OCI-LY3 (cell line): ENCODE data around the gene ERVH48-1.

Experiments used
- H2AFZ ChIP-seq: fragments of 200-600, 300-600 bp; shearing (Covaris generic); 2 replicates; pipeline ENCODE4 v1.6.0; 2014; ENCODE audit warnings: antibody characterized with exemption, low read depth, low read length
- H3K27ac ChIP-seq: fragments of 200-600, 300-600 bp; sonication (generic); 2 replicates; pipeline ENCODE4 v1.5.1; 2014; ENCODE audit warnings: mild to moderate bottlenecking, low read length, moderate library complexity, mixed read lengths
- H3K27me3 ChIP-seq: fragments of 200-600, 300-600 bp; sonication (generic); 2 replicates; pipeline ENCODE4 v1.6.1; 2014; ENCODE audit warnings: low read depth, low read length, mixed read lengths
- H3K36me3 ChIP-seq: fragments of 200-600, 300-600 bp; sonication (generic); replicated peaks from 2 replicates; pipeline ENCODE3; 2014; ENCODE audit warnings: low read depth, low read length, mixed read lengths
- H3K4me1 ChIP-seq: fragments of 300-600, 200-600 bp; sonication (generic); 2 replicates; pipeline ENCODE4 v1.6.1; 2014; ENCODE audit warnings: low read length, mixed read lengths
- H3K4me2 ChIP-seq: fragments of 200-600, 300-600 bp; sonication (generic); 2 replicates; pipeline ENCODE4 v1.6.1; 2014; ENCODE audit warnings: low read length, mixed read lengths
- H3K4me3 ChIP-seq: fragments of 300-600, 200-600 bp; sonication (generic); 2 replicates; pipeline ENCODE4 v1.5.1; 2014; ENCODE audit warnings: antibody characterized with exemption, mild to moderate bottlenecking, low read length, moderate library complexity
- H3K79me2 ChIP-seq: fragments of 300-600, 200-600 bp; shearing (Covaris generic); 2 replicates; pipeline ENCODE4 v1.6.1; 2014; ENCODE audit warnings: mild to moderate bottlenecking, low read length, mixed read lengths
- H3K9ac ChIP-seq: fragments of 300-600, 200-600 bp; shearing (Covaris generic); 2 replicates; pipeline ENCODE4 v1.6.0; 2014; ENCODE audit warnings: mild to moderate bottlenecking, low read length, moderate library complexity
- H3K9me3 ChIP-seq: fragments of 200-600, 300-600 bp; shearing (Covaris generic); 2 replicates; pipeline ENCODE4 v1.6.1; 2014; ENCODE audit warnings: low read length, mixed read lengths; ENCODE audit not compliant: insufficient read depth
- H4K20me1 ChIP-seq: fragments of 200-600, 300-600 bp; sonication (generic); 2 replicates; pipeline ENCODE4 v1.6.1; 2016; ENCODE audit warnings: low read length, mixed read lengths; ENCODE audit not compliant: insufficient read depth
- EZH2phosphoT487 ChIP-seq: fragments of 200-600 bp; shearing (Covaris generic); IDR thresholded peaks from 2 replicates; pipeline ENCODE4 v1.6.1; 2018; ENCODE audit warnings: antibody characterized with exemption, mixed run types, low read depth
- TF ChIP-seq, protein P1 (sequence below): fragments of 200-600, 300-600 bp; sonication (generic); IDR thresholded peaks from 2 replicates; pipeline ENCODE4 v1.5.1; 2014; ENCODE audit warnings: antibody characterized with exemption, low read length, low read depth

The ERVH48-1 gene

GRCh38 chr21:42903817-42904216 lies 21.6 kb downstream of the ERVH48-1 start:
- Histone ChIP-seq H4K20me1 (no peaks in the 10 kb centered on the region), H3K4me3 (no peak overlapping the region), H3K27me3 (no peaks in the 10 kb centered on the region), H3K36me3 (peaks cover 20% of the 10 kb centered on the region), H3K4me2 (no peak overlapping the region), H3K9ac (no peak overlapping the region), H3K4me1 (no peaks in the 10 kb centered on the region), H2AFZ (no peak overlapping the region), H3K79me2 (peaks cover 5% of the 10 kb centered on the region; the same call in 1 of the 2 replicates), H3K27ac (no peak overlapping the region), H3K9me3 (no peaks in the 10 kb centered on the region)
- no peak for TF ChIP-seq EZH2phosphoT487
- TF ChIP-seq, protein P1, sequence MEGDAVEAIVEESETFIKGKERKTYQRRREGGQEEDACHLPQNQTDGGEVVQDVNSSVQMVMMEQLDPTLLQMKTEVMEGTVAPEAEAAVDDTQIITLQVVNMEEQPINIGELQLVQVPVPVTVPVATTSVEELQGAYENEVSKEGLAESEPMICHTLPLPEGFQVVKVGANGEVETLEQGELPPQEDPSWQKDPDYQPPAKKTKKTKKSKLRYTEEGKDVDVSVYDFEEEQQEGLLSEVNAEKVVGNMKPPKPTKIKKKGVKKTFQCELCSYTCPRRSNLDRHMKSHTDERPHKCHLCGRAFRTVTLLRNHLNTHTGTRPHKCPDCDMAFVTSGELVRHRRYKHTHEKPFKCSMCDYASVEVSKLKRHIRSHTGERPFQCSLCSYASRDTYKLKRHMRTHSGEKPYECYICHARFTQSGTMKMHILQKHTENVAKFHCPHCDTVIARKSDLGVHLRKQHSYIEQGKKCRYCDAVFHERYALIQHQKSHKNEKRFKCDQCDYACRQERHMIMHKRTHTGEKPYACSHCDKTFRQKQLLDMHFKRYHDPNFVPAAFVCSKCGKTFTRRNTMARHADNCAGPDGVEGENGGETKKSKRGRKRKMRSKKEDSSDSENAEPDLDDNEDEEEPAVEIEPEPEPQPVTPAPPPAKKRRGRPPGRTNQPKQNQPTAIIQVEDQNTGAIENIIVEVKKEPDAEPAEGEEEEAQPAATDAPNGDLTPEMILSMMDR: no peak

- Histone ChIP-seq H3K79me2 (peaks cover 5% of the 10 kb centered on the region; the same call in 1 of the 2 replicates), H3K27ac (no peak overlapping the region), H3K4me2 (no peak overlapping the region), H3K27me3 (no peaks in the 10 kb centered on the region), H3K4me3 (no peak overlapping the region), H3K4me1 (no peaks in the 10 kb centered on the region), H2AFZ (no peak overlapping the region), H3K9me3 (no peaks in the 10 kb centered on the region), H3K36me3 (peaks cover 21% of the 10 kb centered on the region), H3K9ac (no peak overlapping the region), H4K20me1 (no peaks in the 10 kb centered on the region)
- no peak for TF ChIP-seq EZH2phosphoT487
- TF ChIP-seq, protein P1: no peak
These were observed 25.0 kb downstream of the ERVH48-1 start for GRCh38 chr21:42900446-42900845.

- Histone ChIP-seq H3K9ac (peak within 1 kb of the TSS; percentile 93), H3K27me3 (no peaks in the 10 kb centered on the region), H3K79me2 (peaks cover 19% of the 10 kb centered on the region), H3K9me3 (no peaks in the 10 kb centered on the region), H3K4me2 (peak within 1 kb of the TSS; percentile 93), H4K20me1 (no peaks in the 10 kb centered on the region), H3K4me1 (peaks cover 7% of the 10 kb centered on the region), H3K4me3 (peak within 1 kb of the TSS; percentile 100), H2AFZ (peak within 1 kb of the TSS; percentile 79), H3K27ac (peak within 1 kb of the TSS; percentile 50), H3K36me3 (peaks cover 3% of the 10 kb centered on the region)
- TF ChIP-seq, protein P1: no peak
- TF ChIP-seq EZH2phosphoT487: no peak
These were observed 32.3 kb downstream of the ERVH48-1 start, which contains the start of gene NDUFV3 for GRCh38 chr21:42892931-42893755. TSS of gene NDUFV3 (plus strand) at chr21:42893309. CDS start at chr21:42893334, 25 bp downstream.

- peak overlapping the region; percentile 93 for H3K4me2 ChIP-seq
- H3K27ac ChIP-seq: peak overlapping the region; percentile 40
- TF ChIP-seq EZH2phosphoT487: no peak
- TF ChIP-seq, protein P1: no peak
- no peaks in the 10 kb centered on the region for H3K9me3 ChIP-seq
- peak overlapping the region; percentile 79 for H2AFZ ChIP-seq
- H3K4me3 ChIP-seq: peak overlapping the region; percentile 88
- H3K27me3 ChIP-seq: no peaks in the 10 kb centered on the region
- peaks cover 3% of the 10 kb centered on the region for H3K36me3 ChIP-seq
- peaks cover 19% of the 10 kb centered on the region for H3K79me2 ChIP-seq
- H4K20me1 ChIP-seq: no peaks in the 10 kb centered on the region
- peak overlapping the region; percentile 82 for H3K9ac ChIP-seq
- peaks cover 7% of the 10 kb centered on the region for H3K4me1 ChIP-seq
These were observed 32.9 kb downstream of the ERVH48-1 start for GRCh38 chr21:42892582-42892930.
